Fibroblast of lung (primary cell): ENCODE results near the gene SRSF9. TPM values are rescaled to one million over a fixed set of nuclear protein-coding genes. Genes with fewer than 3 reads are reported as not detected.

Experiments
- DNase-seq, 2 donors: peaks; one replicate each; pipeline versions ENCODE4 v3.0.0 to v3.0.0-alpha.2; 2010; ENCODE audit warnings: low read depth in 2 of 2
- H2AFZ ChIP-seq: 2 replicates; pipeline ENCODE4 v1.5.1; 2012; ENCODE audit warnings: low read length, control low read depth, inconsistent platforms
- H3K27ac ChIP-seq: 2 replicates; pipeline ENCODE4 v1.5.1; 2011; ENCODE audit warnings: low read length, control low read depth; ENCODE audit not compliant: insufficient read depth
- H3K27me3 ChIP-seq: 2 replicates; pipeline ENCODE4 v1.5.1; 2011; ENCODE audit warnings: mild to moderate bottlenecking, low read length; ENCODE audit not compliant: control insufficient read depth, insufficient read depth
- H3K36me3 ChIP-seq: 2 replicates; pipeline ENCODE4 v1.5.1; 2011; ENCODE audit warnings: low read length; ENCODE audit not compliant: control insufficient read depth, insufficient read depth
- H3K4me1 ChIP-seq: 2 replicates; pipeline ENCODE4 v1.5.1; 2011; ENCODE audit warnings: low read length; ENCODE audit not compliant: control insufficient read depth, insufficient read depth; ENCODE audit errors: extremely low read depth
- H3K4me2 ChIP-seq: 2 replicates; pipeline ENCODE4 v1.5.1; 2011; ENCODE audit warnings: low read length, control low read depth; ENCODE audit not compliant: insufficient read depth; ENCODE audit errors: extremely low read depth
- H3K4me3 ChIP-seq, 4 experiments: fragments of 200-600 bp in 1 of 4; sonication (generic) in 1 of 4; replicated peaks in 1 of 4; 2 replicates each; pipeline ENCODE4 v1.5.1; 2011 to 2016; ENCODE audit warnings: low read length in 4 of 4, low read depth in 3 of 4, mild to moderate bottlenecking in 3 of 4, control low read depth in 2 of 4, inconsistent platforms in 1 of 4, mixed read lengths in 1 of 4; ENCODE audit not compliant: insufficient read depth in 1 of 4; ENCODE audit errors: control extremely low read depth in 1 of 4
- H3K79me2 ChIP-seq: 2 replicates; pipeline ENCODE4 v1.5.1; 2012; ENCODE audit warnings: mild to moderate bottlenecking, low read length, inconsistent platforms; ENCODE audit not compliant: control insufficient read depth, insufficient read depth
- H3K9ac ChIP-seq: 2 replicates; pipeline ENCODE4 v1.5.1; 2011; ENCODE audit warnings: mild to moderate bottlenecking, low read length, control low read depth; ENCODE audit not compliant: insufficient read depth
- H3K9me3 ChIP-seq: 2 replicates; pipeline ENCODE4 v1.5.1; 2012; ENCODE audit warnings: low read depth, low read length; ENCODE audit not compliant: control insufficient read depth, insufficient read depth
- H4K20me1 ChIP-seq: 2 replicates; pipeline ENCODE4 v1.5.1; 2011; ENCODE audit warnings: low read length; ENCODE audit not compliant: control insufficient read depth, insufficient read depth; ENCODE audit errors: extremely low read depth
- EZH2 ChIP-seq: IDR thresholded peaks from 2 replicates; pipeline ENCODE4 v1.5.1; 2012; ENCODE audit warnings: low read length, control low read depth, mild to moderate bottlenecking; ENCODE audit errors: missing control alignments
- polyA plus RNA-seq, 2 donors: library from polyadenylated mRNA; depleted of rRNA in 1 of 2; stranded (reverse) in 1 of 2; unstranded in 1 of 2; fragments of >200 nt; gene quantifications; 2 replicates each; pipeline ENCODE4 v1.2.1, GENCODE V29; 2011 to 2012; ENCODE audit warnings: missing spikeins in 1 of 2
- total RNA-seq: library from RNA; depleted of rRNA; stranded (reverse); fragments of >200 nt; gene quantifications from 2 replicates; pipeline ENCODE4 v1.2.1, GENCODE V29; 2014
- TF ChIP-seq, protein P1 (sequence below), 2 donors: IDR thresholded peaks in 1 of 2; conservative IDR thresholded peaks in 1 of 2; 1 replicate in 1 of 2; 2 replicates in 1 of 2; pipeline ENCODE4 v1.5.1; 2011 to 2012; ENCODE audit warnings: low read length in 2 of 2, control low read depth in 1 of 2, inconsistent platforms in 1 of 2, low read depth in 1 of 2, mild to moderate bottlenecking in 1 of 2

Gene SRSF9
- total and polyA plus RNA-seq, 2 donors (not counting 1 experiment from before 2014, with no cell fraction given), result 150 to 188 TPM

DNA sequence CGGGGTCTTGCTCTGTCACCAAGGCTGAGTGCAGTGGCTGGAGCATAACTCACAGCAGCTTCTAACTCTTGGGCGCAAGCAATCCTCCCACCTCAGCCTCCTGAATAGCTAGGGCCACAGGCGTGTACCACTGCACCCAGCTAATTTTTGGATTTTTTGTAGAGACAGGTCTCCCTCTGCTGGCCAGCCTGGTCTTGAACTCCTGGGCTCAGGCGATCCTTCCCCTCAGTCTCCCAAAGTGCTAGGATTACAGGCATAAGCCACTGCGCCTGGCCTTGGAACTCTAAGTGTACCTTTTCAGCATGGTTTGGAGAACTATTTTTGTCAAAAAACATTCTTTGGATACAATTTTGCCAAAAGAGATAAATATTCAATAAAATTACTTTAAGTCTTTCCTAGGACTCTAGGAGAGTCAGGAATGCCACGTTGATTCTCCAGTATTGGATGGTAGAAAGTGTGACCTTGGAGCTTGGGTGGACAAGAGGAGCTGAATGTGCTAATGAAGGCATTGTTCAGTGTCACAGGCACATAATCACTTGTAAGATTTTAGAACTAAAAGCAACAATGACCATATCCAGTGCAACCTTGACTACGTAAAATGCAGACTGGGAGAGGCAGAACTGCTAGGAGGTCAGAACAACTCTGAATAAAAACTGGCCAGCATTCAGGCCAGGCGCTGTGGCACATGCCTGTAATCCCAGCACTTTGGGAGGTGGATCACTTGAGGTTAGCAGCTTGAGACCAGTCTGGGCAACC is 2.8 kb downstream of the SRSF9 start:
- Histone ChIP-seq H3K36me3 (peaks cover 18% of the 10 kb centered on the region), H3K9ac (no peak overlapping the region), H4K20me1 (peaks cover 5% of the 10 kb centered on the region), H2AFZ (no peak overlapping the region), H3K27me3 (no peaks in the 10 kb centered on the region), H3K79me2 (peaks cover 61% of the 10 kb centered on the region), H3K4me2 (no peak overlapping the region), H3K9me3 (no peaks in the 10 kb centered on the region), H3K27ac (no peak overlapping the region), H3K4me3 (no peak overlapping the region), H3K4me1 (peaks cover 5% of the 10 kb centered on the region)
- TF ChIP-seq, protein P1, sequence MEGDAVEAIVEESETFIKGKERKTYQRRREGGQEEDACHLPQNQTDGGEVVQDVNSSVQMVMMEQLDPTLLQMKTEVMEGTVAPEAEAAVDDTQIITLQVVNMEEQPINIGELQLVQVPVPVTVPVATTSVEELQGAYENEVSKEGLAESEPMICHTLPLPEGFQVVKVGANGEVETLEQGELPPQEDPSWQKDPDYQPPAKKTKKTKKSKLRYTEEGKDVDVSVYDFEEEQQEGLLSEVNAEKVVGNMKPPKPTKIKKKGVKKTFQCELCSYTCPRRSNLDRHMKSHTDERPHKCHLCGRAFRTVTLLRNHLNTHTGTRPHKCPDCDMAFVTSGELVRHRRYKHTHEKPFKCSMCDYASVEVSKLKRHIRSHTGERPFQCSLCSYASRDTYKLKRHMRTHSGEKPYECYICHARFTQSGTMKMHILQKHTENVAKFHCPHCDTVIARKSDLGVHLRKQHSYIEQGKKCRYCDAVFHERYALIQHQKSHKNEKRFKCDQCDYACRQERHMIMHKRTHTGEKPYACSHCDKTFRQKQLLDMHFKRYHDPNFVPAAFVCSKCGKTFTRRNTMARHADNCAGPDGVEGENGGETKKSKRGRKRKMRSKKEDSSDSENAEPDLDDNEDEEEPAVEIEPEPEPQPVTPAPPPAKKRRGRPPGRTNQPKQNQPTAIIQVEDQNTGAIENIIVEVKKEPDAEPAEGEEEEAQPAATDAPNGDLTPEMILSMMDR (conservative IDR thresholded peaks at IDR 0.05 in 1 of 2, IDR thresholded peaks at IDR 0.05 in 1 of 2; ENCODE audit: low read depth in 1 of 2, low read length in 2 of 2), result peak; percentile 52 to 69
- TF ChIP-seq EZH2, result no peak
- peak; percentile 23 to 52 for DNase-seq

DNA sequence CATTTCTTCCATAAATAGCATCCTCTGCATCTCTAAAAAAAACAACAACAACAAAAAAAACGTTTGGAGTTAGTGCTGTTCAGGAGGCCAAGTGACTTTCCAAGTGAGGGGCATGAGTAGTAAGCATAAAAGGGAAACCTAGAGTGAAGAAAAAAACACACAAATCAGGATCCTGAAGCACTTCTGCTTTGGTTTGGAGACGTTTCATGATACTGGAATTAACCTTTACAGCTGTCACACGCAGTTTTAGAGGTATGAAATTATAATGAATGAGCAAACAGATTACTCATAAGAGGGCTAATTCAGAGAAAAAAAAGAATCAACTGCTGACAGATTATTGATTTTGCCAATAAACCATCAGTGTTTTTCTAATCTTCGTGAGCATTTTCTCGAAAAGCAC is 3.8 kb downstream of the SRSF9 start:
- H3K27ac ChIP-seq, result no peak overlapping the region
- H4K20me1 ChIP-seq, result peaks cover 5% of the 10 kb centered on the region
- TF ChIP-seq EZH2, result no peak
- TF ChIP-seq, protein P1 (conservative IDR thresholded peaks at IDR 0.05 in 1 of 2, IDR thresholded peaks at IDR 0.05 in 1 of 2; ENCODE audit: low read depth in 1 of 2, low read length in 2 of 2), result no peak
- no peaks in the 10 kb centered on the region for H3K27me3 ChIP-seq
- H3K9ac ChIP-seq, result no peak overlapping the region
- no peak overlapping the region for H3K4me2 ChIP-seq
- H2AFZ ChIP-seq, result no peak overlapping the region
- H3K79me2 ChIP-seq, result peaks cover 61% of the 10 kb centered on the region
- H3K9me3 ChIP-seq, result no peaks in the 10 kb centered on the region
- no peak overlapping the region for H3K4me3 ChIP-seq
- no peak for DNase-seq
- peaks cover 5% of the 10 kb centered on the region for H3K4me1 ChIP-seq
- peaks cover 18% of the 10 kb centered on the region for H3K36me3 ChIP-seq

DNA sequence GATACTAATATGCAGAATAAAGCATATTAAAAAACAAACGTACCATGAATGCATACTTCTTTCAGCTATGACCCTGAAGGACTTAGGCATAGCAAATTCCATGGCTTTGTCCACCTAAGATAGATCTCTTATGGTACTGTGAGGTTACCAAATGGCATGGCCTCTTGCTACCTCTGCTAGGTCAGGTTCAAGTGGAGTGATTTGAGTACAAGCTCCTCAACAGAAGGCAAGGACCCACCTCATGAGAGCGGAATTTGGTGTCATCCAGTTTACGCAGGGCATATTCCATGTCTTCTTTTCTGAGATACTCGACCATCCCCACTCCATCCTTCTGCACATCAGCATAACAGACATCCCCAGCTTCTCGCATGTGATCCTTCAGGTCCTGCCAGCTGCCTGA is 5.8 kb downstream of the SRSF9 start:
- H2AFZ ChIP-seq, result no peak overlapping the region
- no peak for DNase-seq
- peaks cover 2% of the 10 kb centered on the region for H3K4me1 ChIP-seq
- peaks cover 5% of the 10 kb centered on the region for H4K20me1 ChIP-seq
- no peaks in the 10 kb centered on the region for H3K9me3 ChIP-seq
- H3K27me3 ChIP-seq, result no peaks in the 10 kb centered on the region
- peaks cover 18% of the 10 kb centered on the region for H3K36me3 ChIP-seq
- H3K79me2 ChIP-seq, result peaks cover 45% of the 10 kb centered on the region
- no peak overlapping the region for H3K4me3 ChIP-seq
- no peak overlapping the region for H3K27ac ChIP-seq
- H3K4me2 ChIP-seq, result no peak overlapping the region
- TF ChIP-seq, protein P1 (conservative IDR thresholded peaks at IDR 0.05 in 1 of 2, IDR thresholded peaks at IDR 0.05 in 1 of 2; ENCODE audit: low read depth in 1 of 2, low read length in 2 of 2), result no peak
- TF ChIP-seq EZH2, result no peak
- H3K9ac ChIP-seq, result no peak overlapping the region
